ENCODE results near the gene TAF4B. TPM values are rescaled to one million over a fixed set of nuclear protein-coding genes. Genes with fewer than 3 reads are reported as not detected.
A peak's percentile ranks its signal among the peaks of the same experiment; 100 is the strongest.
"Not testable (repeated sequence)": the region's sequence is repeated elsewhere in the genome, so short reads cannot be mapped to it uniquely, and the experiment has no call there.

The TAF4B gene
- polyA plus RNA-seq, 1 donor from 2014 or later: 18.0 TPM

GRCh38 chr18:26259416-26259815, 33.2 kb downstream of the TAF4B start:
- H3K9me3 Mint-ChIP-seq, H3K27me3 Mint-ChIP-seq, H3K36me3 Mint-ChIP-seq, H3K4me3 Mint-ChIP-seq, H3K27ac Mint-ChIP-seq: not testable (repeated sequence)
- peaks cover 22 to 38% (median 35%) of the 10 kb centered on the region in 3 donors for H3K4me1 Mint-ChIP-seq

- Mint-ChIP-seq H3K9me3 (no peaks in the 10 kb centered on the region), H3K27ac (no peak overlapping the region)
These were observed 35.9 kb downstream of the TAF4B start for GRCh38 chr18:26262156-26262555.

GRCh38 chr18:26267357-26267930, 41.2 kb downstream of the TAF4B start:
- Mint-ChIP-seq H3K36me3 (peaks cover 10% of the 10 kb centered on the region), H3K9me3 (no peaks in the 10 kb centered on the region)

More at GRCh38 chr18:26262156-26262555, 35.9 kb downstream of the TAF4B start:
- peaks cover 7 to 19% (median 11%) of the 10 kb centered on the region in 3 donors for H3K4me1 Mint-ChIP-seq
- H3K4me3 Mint-ChIP-seq: peak overlapping the region in 2 of 4 donors; percentile 33 to 87
- peaks cover 2% of the 10 kb centered on the region for H3K36me3 Mint-ChIP-seq
- no peaks in the 10 kb centered on the region for H3K27me3 Mint-ChIP-seq

DNA sequence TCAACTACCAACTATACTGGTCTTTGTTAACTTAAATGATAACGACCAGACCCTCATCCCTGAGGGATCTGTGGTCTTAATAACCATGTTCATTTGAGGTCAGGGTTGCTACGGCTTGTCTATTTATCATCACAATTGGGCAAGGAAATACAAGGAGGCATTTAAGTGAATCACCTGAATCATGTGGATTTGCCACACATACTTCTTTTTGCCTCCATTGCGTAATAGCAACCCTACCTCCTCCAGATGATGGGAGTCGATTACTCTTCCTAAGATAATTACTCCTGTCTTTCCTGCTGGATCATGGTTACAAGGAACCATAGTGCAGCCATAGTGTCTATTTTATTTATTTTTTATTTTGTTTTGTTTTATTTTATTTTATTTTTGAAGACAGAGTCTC, 42.2 kb downstream of the TAF4B start:
- peaks cover 10% of the 10 kb centered on the region for H3K36me3 Mint-ChIP-seq
- no peaks in the 10 kb centered on the region for H3K27me3 Mint-ChIP-seq
- H3K4me1 Mint-ChIP-seq: peaks cover 0 to 6% (median 3%) of the 10 kb centered on the region in 3 donors
- no peak overlapping the region for H3K4me3 Mint-ChIP-seq
- H3K27ac Mint-ChIP-seq: no peak overlapping the region
- H3K9me3 Mint-ChIP-seq: no peaks in the 10 kb centered on the region

More at GRCh38 chr18:26267357-26267930, 41.2 kb downstream of the TAF4B start:
- peaks cover 0 to 6% (median 4%) of the 10 kb centered on the region in 3 donors for H3K4me1 Mint-ChIP-seq
- H3K27ac Mint-ChIP-seq: no peak overlapping the region
- no peaks in the 10 kb centered on the region for H3K27me3 Mint-ChIP-seq
- H3K4me3 Mint-ChIP-seq: no peak overlapping the region

DNA sequence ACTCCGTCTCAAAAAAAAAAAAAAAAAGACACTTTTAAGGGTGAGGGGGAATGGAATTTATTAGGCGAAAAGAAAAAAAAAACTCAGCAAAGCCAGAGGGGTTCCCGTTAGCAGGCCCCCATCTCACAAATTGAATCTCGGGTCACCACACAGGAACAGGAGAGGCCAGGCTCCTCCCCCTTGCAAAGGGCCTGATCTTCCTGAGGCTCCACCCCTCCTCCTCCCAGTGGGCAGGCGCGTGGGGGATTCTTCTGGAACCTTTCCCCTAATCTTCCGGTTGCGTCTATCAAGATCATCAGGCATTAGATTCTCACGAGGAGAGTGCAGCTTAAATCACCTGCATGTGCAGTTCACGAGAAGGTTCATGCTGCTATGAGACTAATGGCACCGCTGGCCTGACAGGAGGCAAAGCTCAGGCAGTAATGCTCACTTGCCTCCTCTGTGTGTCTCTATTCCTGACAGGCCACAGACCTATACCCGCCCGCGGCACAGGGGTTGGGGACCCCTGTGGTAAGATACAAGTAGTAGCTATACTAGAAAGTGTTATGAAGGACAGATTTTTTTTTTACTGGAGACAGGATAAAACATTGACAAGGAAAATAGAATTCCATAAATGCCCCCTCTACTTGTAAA, 45.8 kb downstream of the TAF4B start:
- H3K4me3 Mint-ChIP-seq: no peak overlapping the region
- no peaks in the 10 kb centered on the region for H3K9me3 Mint-ChIP-seq
- H3K4me1 Mint-ChIP-seq: peaks cover 0 to 3% (median 2%) of the 10 kb centered on the region in 3 donors
- no peaks in the 10 kb centered on the region for H3K27me3 Mint-ChIP-seq
- H3K27ac Mint-ChIP-seq: no peak overlapping the region
- H3K36me3 Mint-ChIP-seq: peaks cover 10% of the 10 kb centered on the region

DNA sequence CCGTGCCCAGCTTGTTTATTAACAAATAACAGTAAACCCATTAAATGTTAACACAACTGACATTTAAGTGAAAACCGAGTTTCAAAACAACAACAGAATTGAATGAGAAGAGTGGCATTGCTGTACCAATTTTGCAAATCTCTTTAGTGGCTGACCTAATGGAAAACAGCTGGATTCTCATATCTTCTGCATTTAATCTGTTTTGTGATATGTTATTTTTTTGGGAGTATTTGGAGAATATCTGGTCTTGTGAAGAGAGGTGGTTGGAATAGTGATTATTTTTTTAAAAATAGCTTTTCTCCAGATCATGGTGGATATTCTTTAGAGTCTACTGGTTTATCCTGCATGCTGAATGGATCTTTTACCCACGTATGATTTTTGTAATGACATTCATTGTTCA, 51.1 kb downstream of the TAF4B start:
- H3K4me1 Mint-ChIP-seq: peaks cover 0 to 2% (median 0%) of the 10 kb centered on the region in 3 donors
- no peak overlapping the region for H3K4me3 Mint-ChIP-seq
- H3K36me3 Mint-ChIP-seq: peaks cover 17% of the 10 kb centered on the region
- no peaks in the 10 kb centered on the region for H3K27me3 Mint-ChIP-seq
- peaks cover 0 to 4% (median 0%) of the 10 kb centered on the region in 3 donors for H3K9me3 Mint-ChIP-seq
- H3K27ac Mint-ChIP-seq: peak overlapping the region in 1 of 3 donors; percentile 19

- Mint-ChIP-seq H3K27me3 (no peaks in the 10 kb centered on the region), H3K9me3 (peaks cover 0 to 4% (median 0%) of the 10 kb centered on the region in 3 donors), H3K4me3 (no peak overlapping the region), H3K4me1 (no peaks in the 10 kb centered on the region), H3K27ac (no peak overlapping the region), H3K36me3 (peaks cover 18% of the 10 kb centered on the region)
These were observed 53.2 kb downstream of the TAF4B start for GRCh38 chr18:26279428-26279827.

GRCh38 chr18:26286008-26286407, 59.8 kb downstream of the TAF4B start:
- H3K4me3 Mint-ChIP-seq: no peak overlapping the region
- peaks cover 15% of the 10 kb centered on the region for H3K36me3 Mint-ChIP-seq
- H3K27me3 Mint-ChIP-seq: no peaks in the 10 kb centered on the region
- no peak overlapping the region for H3K27ac Mint-ChIP-seq
- peaks cover 5 to 7% (median 6%) of the 10 kb centered on the region in 3 donors for H3K4me1 Mint-ChIP-seq
- H3K9me3 Mint-ChIP-seq: no peaks in the 10 kb centered on the region

GRCh38 chr18:26287644-26288043, 61.4 kb downstream of the TAF4B start:
- no peak overlapping the region for H3K4me3 Mint-ChIP-seq
- peaks cover 18% of the 10 kb centered on the region for H3K36me3 Mint-ChIP-seq

GRCh38 chr18:26290385-26290784, 64.1 kb downstream of the TAF4B start:
- Mint-ChIP-seq H3K9me3 (no peaks in the 10 kb centered on the region), H3K4me3 (no peak overlapping the region), H3K27ac (no peak overlapping the region), H3K36me3 (peaks cover 20% of the 10 kb centered on the region), H3K4me1 (peaks cover 5 to 9% (median 7%) of the 10 kb centered on the region in 3 donors), H3K27me3 (no peaks in the 10 kb centered on the region)

More at GRCh38 chr18:26287644-26288043, 61.4 kb downstream of the TAF4B start:
- no peaks in the 10 kb centered on the region for H3K9me3 Mint-ChIP-seq
- H3K4me1 Mint-ChIP-seq: peaks cover 5 to 7% (median 6%) of the 10 kb centered on the region in 3 donors
- H3K27ac Mint-ChIP-seq: no peak overlapping the region
- H3K27me3 Mint-ChIP-seq: no peaks in the 10 kb centered on the region

DNA sequence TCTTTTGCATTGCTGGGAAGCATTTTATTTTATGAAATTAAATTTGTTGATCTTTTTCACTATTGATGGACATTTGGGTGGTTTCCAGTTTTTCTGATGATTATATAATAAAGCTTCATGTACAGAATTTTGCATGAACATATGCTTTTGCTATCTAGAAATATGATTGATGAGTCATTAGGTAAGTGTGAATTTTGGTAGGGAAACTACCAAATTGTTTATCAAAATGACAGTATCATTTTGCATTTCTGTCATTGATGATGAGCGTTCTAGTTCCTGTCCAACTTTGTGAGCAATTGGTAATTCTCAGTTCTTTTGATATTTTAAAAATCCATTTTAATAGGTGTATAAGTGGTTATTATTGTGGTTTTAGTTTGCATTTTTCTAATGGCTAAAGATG, 67.7 kb downstream of the TAF4B start:
- Mint-ChIP-seq H3K27ac (no peak overlapping the region), H3K27me3 (no peaks in the 10 kb centered on the region), H3K4me1 (peaks cover 7 to 13% (median 13%) of the 10 kb centered on the region in 3 donors), H3K36me3 (peaks cover 14% of the 10 kb centered on the region), H3K9me3 (peaks cover 0 to 2% (median 0%) of the 10 kb centered on the region in 3 donors), H3K4me3 (no peak overlapping the region)

- Mint-ChIP-seq H3K27ac (no peak overlapping the region), H3K9me3 (peaks cover 0 to 2% (median 0%) of the 10 kb centered on the region in 3 donors), H3K4me1 (peaks cover 6 to 11% (median 9%) of the 10 kb centered on the region in 3 donors), H3K27me3 (no peaks in the 10 kb centered on the region), H3K4me3 (peak overlapping the region in 2 of 4 donors; percentile 72 to 86), H3K36me3 (peaks cover 7% of the 10 kb centered on the region)
These were observed 71.9 kb downstream of the TAF4B start for GRCh38 chr18:26298107-26298506.

DNA sequence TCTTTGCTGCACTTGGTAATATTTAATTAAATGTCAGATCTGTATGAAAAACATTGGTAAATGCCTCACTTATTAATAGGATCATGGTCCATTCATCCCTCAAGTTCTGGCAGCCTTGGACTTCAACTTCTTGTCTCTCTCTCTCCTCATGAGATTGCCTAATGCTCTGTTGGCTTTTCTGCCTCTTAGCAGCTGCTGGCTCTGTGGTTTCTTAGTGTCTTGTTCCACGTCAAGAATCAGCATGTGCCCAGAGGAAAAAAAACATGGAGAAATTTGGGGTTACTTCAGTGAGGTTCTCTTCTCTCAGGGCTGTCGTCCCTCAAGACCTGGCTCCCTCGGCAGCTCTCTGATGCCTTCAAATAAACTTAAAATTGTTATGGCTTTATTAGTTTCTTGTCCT, 75.4 kb downstream of the TAF4B start:
- Mint-ChIP-seq H3K9me3 (no peaks in the 10 kb centered on the region), H3K4me1 (peaks cover 6 to 11% (median 10%) of the 10 kb centered on the region in 3 donors), H3K36me3 (peaks cover 9% of the 10 kb centered on the region), H3K4me3 (no peak overlapping the region), H3K27me3 (no peaks in the 10 kb centered on the region), H3K27ac (no peak overlapping the region)

- H3K4me3 Mint-ChIP-seq, H3K27ac Mint-ChIP-seq, H3K9me3 Mint-ChIP-seq, H3K4me1 Mint-ChIP-seq, H3K36me3 Mint-ChIP-seq, H3K27me3 Mint-ChIP-seq: not testable (repeated sequence)
These were observed 77.0 kb downstream of the TAF4B start for GRCh38 chr18:26303222-26303621.

- Mint-ChIP-seq H3K27me3 (no peaks in the 10 kb centered on the region), H3K4me3 (no peak overlapping the region), H3K36me3 (peaks cover 10% of the 10 kb centered on the region), H3K9me3 (no peaks in the 10 kb centered on the region), H3K27ac (no peak overlapping the region), H3K4me1 (peaks cover 0 to 5% (median 1%) of the 10 kb centered on the region in 3 donors)
These were observed 78.3 kb downstream of the TAF4B start for GRCh38 chr18:26304511-26304910.
